Cortex of kidney (tissue), 1 donor: ENCODE results near the gene KIRREL3.

Experiments
- DNase-seq: peaks from one replicate; lab custom pipeline; 2025; lab: John Stamatoyannopoulos, UW

The KIRREL3 gene

GRCh38 chr11:126440792-126441514, 559.6 kb downstream of the KIRREL3 start:
- DNase-seq: no peak

DNA sequence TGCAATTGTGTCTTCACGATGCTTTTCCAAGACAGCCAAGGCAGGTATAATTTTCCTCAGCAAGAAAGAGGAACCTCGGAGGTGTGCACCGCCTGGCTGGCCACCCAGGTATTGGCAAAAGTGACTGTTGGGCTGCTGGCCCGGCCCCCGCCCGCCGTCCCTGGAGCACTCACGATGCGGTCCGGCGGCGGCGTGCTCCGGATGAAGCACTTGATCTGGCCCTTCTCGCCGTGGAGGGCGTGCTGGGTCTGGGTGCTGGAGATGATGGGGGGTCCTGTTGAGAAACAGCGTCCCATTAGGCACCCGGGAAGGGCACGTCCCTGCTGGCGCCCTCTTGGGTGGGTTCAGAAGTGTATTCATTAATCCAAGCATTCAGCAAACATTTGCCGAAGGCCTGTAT, 560.3 kb downstream of the KIRREL3 start:
- no peak for DNase-seq

- no peak for DNase-seq
Observed at GRCh38 chr11:126438691-126439090, 561.9 kb downstream of the KIRREL3 start.

- DNase-seq: no peak
Observed at GRCh38 chr11:126438272-126438671, 562.3 kb downstream of the KIRREL3 start.

- DNase-seq: no peak
Observed at GRCh38 chr11:126437731-126438130, 562.8 kb downstream of the KIRREL3 start.

DNA sequence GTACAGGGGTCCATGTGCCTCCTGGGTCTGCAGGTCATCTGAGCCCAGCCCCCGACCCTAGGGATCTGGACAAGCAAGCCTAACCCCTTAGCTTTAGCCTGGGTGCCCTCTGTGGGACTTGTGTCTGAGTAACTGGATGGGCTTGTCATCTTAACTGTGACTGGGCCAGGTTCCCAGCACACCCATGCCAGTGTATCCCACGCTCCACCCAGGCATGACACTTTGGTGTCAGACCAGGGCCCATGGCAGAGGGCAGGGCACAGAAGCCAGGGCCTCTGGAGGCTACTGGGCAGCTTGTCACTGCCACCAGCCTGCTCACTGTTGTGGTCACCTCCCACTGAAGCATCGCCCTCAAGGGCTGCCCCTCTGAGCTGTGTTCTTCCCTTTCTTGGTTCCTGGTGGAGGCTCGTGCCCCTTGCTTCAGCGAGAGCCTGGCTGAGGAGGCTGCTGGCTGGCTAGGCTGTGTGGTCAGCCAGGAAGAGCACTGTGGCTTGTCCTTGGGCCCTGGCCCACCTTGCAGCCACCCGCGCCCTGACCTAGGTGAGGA, 564.3 kb downstream of the KIRREL3 start:
- no peak for DNase-seq

DNA sequence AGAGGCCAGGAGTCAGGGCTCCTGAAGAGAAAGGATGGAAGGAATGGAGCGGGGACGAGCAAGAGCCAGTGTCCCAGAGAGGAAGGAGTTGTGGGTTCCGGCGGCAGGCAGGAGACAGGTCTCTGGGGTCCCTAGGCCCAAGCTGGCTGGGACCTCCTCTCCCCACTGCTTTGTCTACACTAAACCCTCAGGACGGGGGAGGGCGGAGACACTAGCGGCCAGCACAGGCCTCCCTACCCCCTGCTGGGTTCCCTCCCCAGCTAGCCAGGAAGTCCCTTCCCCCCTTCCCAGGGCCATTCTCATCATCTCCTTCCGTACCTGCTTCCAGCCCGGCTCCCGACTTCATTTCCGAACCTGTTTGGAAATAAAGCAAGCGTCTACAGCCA, 565.6 kb downstream of the KIRREL3 start:
- DNase-seq: no peak

DNA sequence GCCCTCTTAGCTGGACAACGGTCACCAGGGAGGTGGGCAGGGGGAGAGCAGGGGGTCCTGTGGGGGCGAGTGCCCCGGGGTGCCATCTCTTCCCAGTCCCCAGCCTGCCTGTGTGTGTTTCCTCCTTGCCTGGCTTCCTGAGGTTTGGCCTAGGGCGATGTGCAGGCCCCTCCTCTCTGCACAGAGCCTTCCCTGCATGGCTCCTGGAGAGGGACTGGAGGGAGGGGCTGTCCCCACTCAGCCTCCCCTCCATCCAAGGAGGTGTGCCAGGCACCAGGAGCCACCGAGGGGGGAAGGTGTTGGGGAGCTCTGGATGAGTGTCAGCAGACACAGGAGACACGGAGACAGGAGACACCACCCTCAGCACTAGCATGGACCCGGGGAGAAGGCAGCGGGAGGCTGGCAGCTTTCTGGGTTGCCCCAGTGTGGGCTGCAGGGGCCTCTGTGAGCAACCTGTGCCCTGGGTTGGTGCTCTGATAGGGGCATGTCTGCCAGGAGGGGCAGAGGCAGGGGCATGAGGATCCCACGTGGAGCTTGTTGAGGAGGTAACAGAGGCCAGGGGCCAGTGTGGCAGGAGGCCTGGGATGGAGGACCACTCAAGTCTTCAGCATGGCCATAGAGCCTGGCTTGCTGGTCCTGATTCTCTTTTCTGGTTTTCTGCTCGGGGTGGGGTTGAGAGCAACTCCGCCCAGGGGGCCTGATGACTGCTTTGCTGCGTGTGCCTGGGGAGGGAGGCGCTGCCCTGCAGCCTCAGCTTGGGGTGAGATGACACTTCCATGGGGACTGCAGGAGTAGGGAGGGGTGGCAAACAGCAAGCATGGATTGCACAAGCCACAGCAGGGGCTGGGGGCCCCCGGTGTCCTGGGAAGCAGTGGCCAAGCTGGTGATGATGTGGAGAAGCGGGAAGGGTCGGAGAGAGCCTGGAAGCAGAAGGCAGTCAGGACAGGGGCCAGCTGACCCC, 566.3 kb downstream of the KIRREL3 start:
- no peak for DNase-seq

GRCh38 chr11:126433244-126433846, 567.2 kb downstream of the KIRREL3 start:
- DNase-seq: no peak

DNA sequence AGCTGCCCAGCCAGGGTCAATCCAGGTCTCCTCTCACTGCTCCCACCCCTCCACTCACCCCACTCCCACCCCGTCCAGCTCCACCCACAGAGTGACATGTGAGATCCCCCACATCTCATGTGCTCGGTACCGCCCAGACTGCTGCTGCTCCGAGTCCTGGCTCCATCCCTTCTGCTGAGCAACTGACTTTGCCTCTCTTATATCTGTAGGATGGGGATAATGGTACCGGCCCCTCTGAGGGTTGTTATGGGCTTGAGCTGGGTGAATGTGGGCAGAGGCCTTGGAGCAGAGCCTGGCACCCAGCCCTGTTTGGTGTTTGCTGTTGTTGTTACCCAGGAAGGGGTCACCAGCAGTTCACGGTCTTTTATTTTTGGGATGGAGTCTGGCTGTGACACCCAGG, 568.0 kb downstream of the KIRREL3 start:
- DNase-seq: no peak

- DNase-seq: no peak
Observed at GRCh38 chr11:126432065-126432461, 568.5 kb downstream of the KIRREL3 start.

- no peak for DNase-seq
Observed at GRCh38 chr11:126431401-126432064, 569.0 kb downstream of the KIRREL3 start.

- no peak for DNase-seq
Observed at GRCh38 chr11:126430581-126431335, 569.8 kb downstream of the KIRREL3 start.

DNA sequence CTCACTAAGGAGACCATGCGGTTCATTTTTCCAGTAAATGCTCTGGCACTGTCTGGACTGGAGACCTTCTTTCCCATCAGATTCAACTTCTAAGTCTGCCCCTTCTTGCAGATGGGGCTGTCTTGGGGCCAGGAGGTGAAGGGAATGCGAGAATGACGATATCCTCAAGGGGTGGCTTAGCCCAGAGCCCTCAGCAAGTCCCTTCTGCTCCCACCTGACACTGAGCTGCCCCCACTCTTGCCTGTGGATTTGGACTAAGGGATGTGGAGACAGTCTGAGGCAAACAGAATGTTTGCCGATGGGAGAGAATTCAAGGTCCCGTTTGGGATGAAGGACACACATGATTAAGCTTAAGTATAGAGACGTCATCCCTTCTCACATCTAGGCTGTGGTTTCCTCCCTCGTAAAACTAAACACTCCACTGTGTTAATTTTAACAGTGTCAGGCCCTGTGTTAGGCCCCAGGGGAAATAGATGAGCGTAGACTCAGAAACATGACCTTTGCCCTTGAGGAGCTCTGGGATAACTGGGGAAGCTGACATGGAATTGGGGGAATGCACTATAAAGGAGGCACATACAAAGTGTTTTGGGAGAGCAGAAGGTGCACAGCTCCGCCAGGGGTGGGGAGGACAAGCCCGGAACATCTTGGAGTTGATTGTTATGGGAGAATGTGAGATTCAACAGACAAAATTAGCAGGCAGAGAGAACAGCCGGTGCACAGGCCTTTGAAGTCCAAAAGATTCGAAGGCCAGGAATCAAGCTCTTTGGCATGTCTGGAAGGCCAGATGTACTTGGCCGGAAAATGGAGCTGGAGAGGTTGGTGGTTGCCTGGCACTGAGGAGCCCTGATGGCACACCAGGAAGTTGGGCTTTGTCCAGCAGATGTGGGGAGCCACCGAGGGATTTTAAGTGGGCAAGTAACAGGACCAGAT, 573.5 kb downstream of the KIRREL3 start:
- DNase-seq: no peak

- DNase-seq: no peak
Observed at GRCh38 chr11:126426106-126426505, 574.5 kb downstream of the KIRREL3 start.

GRCh38 chr11:126424471-126425039, 576.0 kb downstream of the KIRREL3 start:
- no peak for DNase-seq

GRCh38 chr11:126423743-126424142, 576.8 kb downstream of the KIRREL3 start:
- DNase-seq: no peak

DNA sequence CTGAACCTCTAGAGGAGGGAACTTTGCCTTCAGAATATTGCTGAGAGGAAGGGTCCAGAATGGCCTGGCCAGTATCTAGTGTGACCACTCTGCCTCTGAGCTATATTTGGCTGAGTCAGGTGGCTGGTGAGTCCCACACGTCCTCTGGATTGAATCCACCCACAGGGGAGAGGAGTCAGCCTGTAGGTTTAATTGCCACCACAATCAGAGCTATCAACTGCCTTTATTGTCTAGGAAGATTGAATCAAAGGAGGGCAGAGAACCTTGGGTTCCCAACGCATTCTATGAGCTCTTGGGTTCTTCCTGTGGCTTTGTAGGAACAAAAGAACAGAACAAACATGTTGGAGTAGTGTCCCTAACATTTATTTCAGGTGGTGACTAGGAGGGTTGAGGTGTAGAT, 577.4 kb downstream of the KIRREL3 start:
- DNase-seq: no peak

- no peak for DNase-seq
Observed at GRCh38 chr11:126422446-126422845, 578.1 kb downstream of the KIRREL3 start.

DNA sequence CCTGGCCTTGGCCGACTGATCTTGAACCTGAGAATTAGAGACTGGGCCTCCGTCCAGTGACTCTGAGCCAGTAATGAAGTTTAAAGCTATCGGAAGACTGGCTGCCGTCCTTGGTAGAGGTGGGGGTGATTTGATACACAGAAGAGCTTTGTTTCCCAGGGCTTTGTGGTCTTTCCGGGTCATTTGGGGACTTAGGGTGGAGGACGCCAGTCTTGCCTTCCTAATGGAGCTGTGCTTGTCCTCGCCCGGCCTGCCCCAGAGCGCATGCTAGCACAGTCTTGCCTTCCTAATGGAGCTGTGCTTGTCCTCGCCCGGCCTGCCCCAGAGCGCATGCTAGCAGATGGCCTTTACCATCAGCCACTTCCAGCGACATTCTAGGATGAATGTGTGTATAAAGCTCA, 579.3 kb downstream of the KIRREL3 start:
- DNase-seq: no peak
